Calu3 (cell line): ENCODE results near the gene SLC39A8. TPM values are rescaled to one million over a fixed set of nuclear protein-coding genes. Genes with fewer than 3 reads are reported as not detected.

Experiments used
- BruUV-seq: library from RNA; stranded (reverse); fragments of 400-500 nt; replicated peaks from 2 replicates; lab custom pipeline; 2021; lab: Mats Ljungman, UMichigan
- CTCF ChIA-PET: fragments of 300-600 bp; sonication (Branson Sonifier 250); formaldehyde crosslinking; loops from one replicate; lab custom pipeline; 2022; ENCODE audit warnings: antibody characterized with exemption; lab: Charles Lee
- DNase-seq: peaks from one replicate; pipeline ENCODE4 v3.0.0; 2022
- H3K27ac Mint-ChIP-seq: one replicate; pipeline ENCODE4 v1.8.0; 2022; ENCODE audit warnings: mixed read lengths; ENCODE audit not compliant: unreplicated experiment
- H3K27me3 Mint-ChIP-seq: one replicate; pipeline ENCODE4 v1.8.0; 2022; ENCODE audit warnings: mixed read lengths; ENCODE audit not compliant: unreplicated experiment
- H3K36me3 Mint-ChIP-seq: one replicate; pipeline ENCODE4 v1.8.0; 2022; ENCODE audit warnings: mild to moderate bottlenecking, moderate library complexity, mixed read lengths; ENCODE audit not compliant: insufficient read depth, unreplicated experiment
- H3K4me1 Mint-ChIP-seq: one replicate; pipeline ENCODE4 v1.8.0; 2022; ENCODE audit warnings: mild to moderate bottlenecking, low read depth, mixed read lengths; ENCODE audit not compliant: unreplicated experiment
- H3K4me3 Mint-ChIP-seq: one replicate; pipeline ENCODE4 v1.8.0; 2022; ENCODE audit warnings: mild to moderate bottlenecking, low read depth, moderate library complexity, mixed read lengths; ENCODE audit not compliant: unreplicated experiment
- H3K9me3 Mint-ChIP-seq: one replicate; pipeline ENCODE4 v1.8.0; 2022; ENCODE audit warnings: low read depth, mixed read lengths; ENCODE audit not compliant: unreplicated experiment
- intact Hi-C: fragments of 100-400 bp; cut with micrococcal nuclease; formaldehyde crosslinking; loops from one replicate; pipeline ENCODE4 v1.10.0; 2022; ENCODE audit not compliant: unreplicated experiment
- total RNA-seq: library from RNA; stranded (reverse); gene quantifications from 2 replicates; pipeline ENCODE4 v1.2.3, GENCODE V29; 2022
- TF ChIP-seq, protein P1 (sequence below): fragments of 200-600 bp; IDR thresholded peaks from one replicate; pipeline ENCODE4 v1.8.0; 2022; ENCODE audit warnings: antibody characterized with exemption; ENCODE audit not compliant: unreplicated experiment

Gene SLC39A8
- total RNA-seq, 1 experiment from 2014 or later, result 30.8 TPM

GRCh38 chr4:102356562-102357202 lies 11.4 kb upstream of the SLC39A8 start:
- no peaks in the 10 kb centered on the region for H3K9me3 Mint-ChIP-seq
- H3K27me3 Mint-ChIP-seq, result no peaks in the 10 kb centered on the region
- TF ChIP-seq, protein P1, sequence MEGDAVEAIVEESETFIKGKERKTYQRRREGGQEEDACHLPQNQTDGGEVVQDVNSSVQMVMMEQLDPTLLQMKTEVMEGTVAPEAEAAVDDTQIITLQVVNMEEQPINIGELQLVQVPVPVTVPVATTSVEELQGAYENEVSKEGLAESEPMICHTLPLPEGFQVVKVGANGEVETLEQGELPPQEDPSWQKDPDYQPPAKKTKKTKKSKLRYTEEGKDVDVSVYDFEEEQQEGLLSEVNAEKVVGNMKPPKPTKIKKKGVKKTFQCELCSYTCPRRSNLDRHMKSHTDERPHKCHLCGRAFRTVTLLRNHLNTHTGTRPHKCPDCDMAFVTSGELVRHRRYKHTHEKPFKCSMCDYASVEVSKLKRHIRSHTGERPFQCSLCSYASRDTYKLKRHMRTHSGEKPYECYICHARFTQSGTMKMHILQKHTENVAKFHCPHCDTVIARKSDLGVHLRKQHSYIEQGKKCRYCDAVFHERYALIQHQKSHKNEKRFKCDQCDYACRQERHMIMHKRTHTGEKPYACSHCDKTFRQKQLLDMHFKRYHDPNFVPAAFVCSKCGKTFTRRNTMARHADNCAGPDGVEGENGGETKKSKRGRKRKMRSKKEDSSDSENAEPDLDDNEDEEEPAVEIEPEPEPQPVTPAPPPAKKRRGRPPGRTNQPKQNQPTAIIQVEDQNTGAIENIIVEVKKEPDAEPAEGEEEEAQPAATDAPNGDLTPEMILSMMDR, result no peak
- CTCF ChIA-PET, result no interaction called here
- no peaks in the 10 kb centered on the region for H3K4me1 Mint-ChIP-seq
- BruUV-seq, result no TSS peak
- no peak overlapping the region for H3K4me3 Mint-ChIP-seq
- H3K27ac Mint-ChIP-seq, result no peak overlapping the region
- intact Hi-C loops, result loop anchor here (5.0 kb wide), 1 partner anchor 36 kb away; no protein-coding TSS in a partner anchor
- H3K36me3 Mint-ChIP-seq, result no peaks in the 10 kb centered on the region
- no peak for DNase-seq

DNA sequence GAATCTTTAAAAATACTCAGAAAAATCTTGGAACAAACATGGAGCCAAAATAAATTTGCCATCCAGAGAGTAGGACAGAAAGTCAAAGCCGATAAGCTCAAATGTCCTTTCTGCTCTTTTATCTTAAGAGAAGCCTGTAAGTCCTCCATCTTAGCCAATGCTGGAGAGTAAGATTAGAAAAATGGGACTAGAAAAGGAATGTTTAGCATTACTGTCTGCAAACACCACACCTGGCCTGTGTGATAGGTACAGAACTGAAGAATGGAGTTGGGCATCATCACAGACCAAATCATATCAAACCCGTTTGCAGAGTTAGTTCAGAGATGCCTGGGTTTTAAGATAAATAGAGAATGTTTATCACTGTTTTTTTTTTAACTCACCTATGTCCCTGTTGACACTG lies 10.5 kb upstream of the SLC39A8 start:
- BruUV-seq, result no TSS peak
- no peaks in the 10 kb centered on the region for H3K9me3 Mint-ChIP-seq
- H3K4me3 Mint-ChIP-seq, result no peak overlapping the region
- H3K27me3 Mint-ChIP-seq, result no peaks in the 10 kb centered on the region
- no peak for DNase-seq
- CTCF ChIA-PET, result no interaction called here
- intact Hi-C loops, result loop anchor here (5.0 kb wide), 1 partner anchor 37 kb away; no protein-coding TSS in a partner anchor
- H3K27ac Mint-ChIP-seq, result no peak overlapping the region
- no peaks in the 10 kb centered on the region for H3K36me3 Mint-ChIP-seq
- TF ChIP-seq, protein P1, result no peak
- H3K4me1 Mint-ChIP-seq, result no peaks in the 10 kb centered on the region

DNA sequence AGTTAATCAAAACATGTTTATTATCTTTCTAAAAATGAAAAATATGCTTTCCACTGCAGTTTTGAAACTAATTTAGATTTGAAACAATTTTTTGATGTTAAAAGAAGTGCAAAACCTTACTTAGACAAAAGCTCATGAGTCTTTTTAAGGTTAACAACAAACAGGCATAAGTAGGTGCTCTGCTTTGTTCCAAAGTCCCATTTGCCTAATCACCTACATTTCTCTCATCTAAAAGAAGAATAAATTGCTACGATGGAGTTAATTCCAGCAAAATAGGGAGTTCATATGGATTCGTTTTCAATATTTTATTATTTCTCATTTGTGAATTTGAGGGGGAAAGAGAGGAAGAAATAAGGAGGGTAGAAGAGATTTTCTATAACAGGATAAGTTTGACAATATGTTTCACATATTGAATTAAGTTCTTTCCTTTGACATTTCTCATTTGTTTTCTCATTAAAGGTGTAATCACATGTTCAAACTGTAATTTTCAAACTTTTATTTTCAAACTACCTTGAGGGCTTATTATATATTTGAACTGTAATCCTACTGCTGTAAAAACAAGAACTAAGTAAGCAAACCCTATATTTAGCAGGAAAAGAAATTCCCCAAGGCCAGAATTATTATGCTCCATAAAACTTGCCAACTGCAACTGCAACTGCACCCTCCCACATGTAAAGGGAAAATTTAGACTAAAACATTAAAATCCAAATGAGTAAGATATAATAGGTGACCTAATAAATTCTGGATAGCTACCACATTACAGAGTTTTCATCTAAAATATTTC lies 9.6 kb upstream of the SLC39A8 start:
- Mint-ChIP-seq H3K4me3 (no peak overlapping the region), H3K27ac (no peak overlapping the region), H3K27me3 (no peaks in the 10 kb centered on the region), H3K36me3 (no peaks in the 10 kb centered on the region), H3K9me3 (no peaks in the 10 kb centered on the region), H3K4me1 (no peaks in the 10 kb centered on the region)
- no TSS peak for BruUV-seq
- CTCF ChIA-PET, result no interaction called here
- TF ChIP-seq, protein P1, result no peak
- intact Hi-C loops, result loop anchor here (5.0 kb wide), 1 partner anchor 37 kb away; no protein-coding TSS in a partner anchor
- no peak for DNase-seq

GRCh38 chr4:102352781-102353180 lies 7.5 kb upstream of the SLC39A8 start:
- CTCF ChIA-PET, result interaction anchor here (0.5 kb wide), 1 partner anchor 643 kb away, joined by 3 read pairs; no protein-coding TSS in a partner anchor
- H3K27me3 Mint-ChIP-seq, result no peaks in the 10 kb centered on the region
- H3K27ac Mint-ChIP-seq, result no peak overlapping the region
- intact Hi-C loops, result no loop called here
- TF ChIP-seq, protein P1, result no peak
- no peaks in the 10 kb centered on the region for H3K9me3 Mint-ChIP-seq
- no peak overlapping the region for H3K4me3 Mint-ChIP-seq
- H3K4me1 Mint-ChIP-seq, result no peaks in the 10 kb centered on the region
- no TSS peak for BruUV-seq
- DNase-seq, result no peak
- no peaks in the 10 kb centered on the region for H3K36me3 Mint-ChIP-seq
